ENCODE results near the gene TEAD1. TPM values are rescaled to one million over a fixed set of nuclear protein-coding genes. Genes with fewer than 3 reads are reported as not detected.

Gene TEAD1
- total RNA-seq, 2 donors from 2014 or later: 0.05 to 0.55 TPM

DNA sequence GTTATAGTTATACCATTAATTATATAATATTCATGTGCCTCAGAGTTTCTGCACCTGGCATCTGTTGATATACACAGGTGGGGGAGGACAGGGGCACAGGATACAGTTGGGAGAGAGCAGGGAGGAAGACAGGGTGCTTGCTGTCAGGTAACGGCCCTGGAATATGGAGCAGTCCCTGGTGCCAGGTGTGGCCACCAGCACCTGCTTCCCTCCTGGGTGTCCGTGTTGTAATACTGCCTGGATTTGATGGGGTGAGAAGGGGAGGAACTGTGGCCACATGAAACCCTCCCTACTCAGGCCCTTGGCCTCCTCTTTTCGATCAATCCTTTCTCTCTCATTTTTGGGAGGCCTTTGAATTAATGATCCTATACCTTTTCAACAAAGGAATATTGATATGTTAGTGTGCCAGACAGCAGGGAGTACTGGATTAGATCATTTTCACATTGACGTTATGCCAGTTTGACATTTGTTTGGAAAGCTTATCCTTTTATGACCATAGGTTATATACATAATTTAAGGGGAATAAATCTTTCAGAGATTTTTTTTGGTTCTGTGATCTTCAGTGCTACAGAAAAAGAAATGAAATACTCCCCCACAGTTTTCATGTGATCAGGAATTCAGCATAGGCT, 88.6 kb downstream of the TEAD1 start:
- Mint-ChIP-seq H3K36me3 (ENCODE audit: low read depth) (no peaks in the 10 kb centered on the region), H3K4me3 (no peak overlapping the region), H3K4me1 (no peaks in the 10 kb centered on the region), H3K27ac (no peak overlapping the region), H3K27me3 (peaks cover 52% of the 10 kb centered on the region)
- ATAC-seq: no peak
- H3K9me3 ChIP-seq (ENCODE audit: control insufficient read depth, low read length, poor library complexity, severe bottlenecking): no peaks in the 10 kb centered on the region
- DNase-seq: no peak

- no peaks in the 10 kb centered on the region for H3K9me3 ChIP-seq (ENCODE audit: control insufficient read depth, low read length, poor library complexity, severe bottlenecking)
- no peak for DNase-seq
- Mint-ChIP-seq H3K4me1 (no peaks in the 10 kb centered on the region), H3K27ac (no peak overlapping the region), H3K36me3 (ENCODE audit: low read depth) (no peaks in the 10 kb centered on the region), H3K4me3 (no peak overlapping the region), H3K27me3 (peaks cover 46% of the 10 kb centered on the region)
- no peak for ATAC-seq
Observed at GRCh38 chr11:12764187-12764914, 90.1 kb downstream of the TEAD1 start.

GRCh38 chr11:12765428-12765827, 91.2 kb downstream of the TEAD1 start:
- Mint-ChIP-seq H3K27me3 (peaks cover 46% of the 10 kb centered on the region), H3K4me3 (no peak overlapping the region), H3K4me1 (no peaks in the 10 kb centered on the region), H3K36me3 (ENCODE audit: low read depth) (no peaks in the 10 kb centered on the region), H3K27ac (no peak overlapping the region)
- no peak for DNase-seq
- ATAC-seq: no peak
- H3K9me3 ChIP-seq (ENCODE audit: control insufficient read depth, low read length, poor library complexity, severe bottlenecking): no peaks in the 10 kb centered on the region

DNA sequence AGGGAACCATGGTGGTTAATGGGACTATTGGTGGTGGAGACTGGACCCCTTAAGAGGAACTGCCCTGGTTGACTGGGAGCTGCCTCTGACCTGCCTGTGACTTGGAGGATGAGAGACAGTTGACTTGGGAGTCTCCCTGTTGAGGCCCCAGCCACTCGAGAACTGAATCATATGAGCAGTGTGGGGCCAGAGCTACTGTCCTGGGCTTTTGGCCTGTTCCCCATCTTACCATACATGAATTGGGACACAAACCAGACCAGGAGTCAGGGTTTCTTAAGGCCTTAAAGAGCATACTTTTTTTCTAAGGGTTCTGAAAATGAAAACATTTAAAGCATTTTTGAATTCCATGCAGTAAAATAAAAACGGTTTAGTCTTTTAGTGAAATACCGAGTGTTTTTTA, 92.8 kb downstream of the TEAD1 start:
- H3K9me3 ChIP-seq (ENCODE audit: control insufficient read depth, low read length, poor library complexity, severe bottlenecking): no peaks in the 10 kb centered on the region
- peaks cover 2% of the 10 kb centered on the region for H3K4me1 Mint-ChIP-seq
- H3K27me3 Mint-ChIP-seq: peaks cover 33% of the 10 kb centered on the region
- no peak for DNase-seq
- H3K36me3 Mint-ChIP-seq (ENCODE audit: low read depth): no peaks in the 10 kb centered on the region
- H3K27ac Mint-ChIP-seq: no peak overlapping the region
- no peak for ATAC-seq
- H3K4me3 Mint-ChIP-seq: no peak overlapping the region

GRCh38 chr11:12767577-12767976, 93.4 kb downstream of the TEAD1 start:
- no peaks in the 10 kb centered on the region for H3K9me3 ChIP-seq (ENCODE audit: control insufficient read depth, low read length, poor library complexity, severe bottlenecking)
- Mint-ChIP-seq H3K4me1 (peaks cover 3% of the 10 kb centered on the region), H3K27me3 (peaks cover 30% of the 10 kb centered on the region), H3K27ac (no peak overlapping the region), H3K4me3 (no peak overlapping the region), H3K36me3 (ENCODE audit: low read depth) (no peaks in the 10 kb centered on the region)
- ATAC-seq: no peak
- no peak for DNase-seq

GRCh38 chr11:12768726-12769673, 94.8 kb downstream of the TEAD1 start:
- Mint-ChIP-seq H3K27ac (no peak overlapping the region), H3K36me3 (ENCODE audit: low read depth) (no peaks in the 10 kb centered on the region), H3K4me1 (peaks cover 3% of the 10 kb centered on the region), H3K27me3 (peaks cover 25% of the 10 kb centered on the region), H3K4me3 (no peak overlapping the region)
- DNase-seq (no peak), ATAC-seq (no peak)
- H3K9me3 ChIP-seq (ENCODE audit: control insufficient read depth, low read length, poor library complexity, severe bottlenecking): no peaks in the 10 kb centered on the region

- H3K36me3 Mint-ChIP-seq (ENCODE audit: low read depth): no peaks in the 10 kb centered on the region
- H3K4me3 Mint-ChIP-seq: no peak overlapping the region
- H3K4me1 Mint-ChIP-seq: peaks cover 3% of the 10 kb centered on the region
- no peak for ATAC-seq
- no peak for DNase-seq
- H3K27ac Mint-ChIP-seq: no peak overlapping the region
- no peaks in the 10 kb centered on the region for H3K9me3 ChIP-seq (ENCODE audit: control insufficient read depth, low read length, poor library complexity, severe bottlenecking)
- peaks cover 17% of the 10 kb centered on the region for H3K27me3 Mint-ChIP-seq
Observed at GRCh38 chr11:12769834-12770345, 95.7 kb downstream of the TEAD1 start.

- Mint-ChIP-seq H3K27ac (no peak overlapping the region), H3K27me3 (peaks cover 20% of the 10 kb centered on the region), H3K4me1 (peaks cover 3% of the 10 kb centered on the region), H3K36me3 (ENCODE audit: low read depth) (no peaks in the 10 kb centered on the region), H3K4me3 (no peak overlapping the region)
- ATAC-seq: no peak
- H3K9me3 ChIP-seq (ENCODE audit: control insufficient read depth, low read length, poor library complexity, severe bottlenecking): no peaks in the 10 kb centered on the region
- DNase-seq: no peak
Observed at GRCh38 chr11:12770435-12770834, 96.2 kb downstream of the TEAD1 start.

DNA sequence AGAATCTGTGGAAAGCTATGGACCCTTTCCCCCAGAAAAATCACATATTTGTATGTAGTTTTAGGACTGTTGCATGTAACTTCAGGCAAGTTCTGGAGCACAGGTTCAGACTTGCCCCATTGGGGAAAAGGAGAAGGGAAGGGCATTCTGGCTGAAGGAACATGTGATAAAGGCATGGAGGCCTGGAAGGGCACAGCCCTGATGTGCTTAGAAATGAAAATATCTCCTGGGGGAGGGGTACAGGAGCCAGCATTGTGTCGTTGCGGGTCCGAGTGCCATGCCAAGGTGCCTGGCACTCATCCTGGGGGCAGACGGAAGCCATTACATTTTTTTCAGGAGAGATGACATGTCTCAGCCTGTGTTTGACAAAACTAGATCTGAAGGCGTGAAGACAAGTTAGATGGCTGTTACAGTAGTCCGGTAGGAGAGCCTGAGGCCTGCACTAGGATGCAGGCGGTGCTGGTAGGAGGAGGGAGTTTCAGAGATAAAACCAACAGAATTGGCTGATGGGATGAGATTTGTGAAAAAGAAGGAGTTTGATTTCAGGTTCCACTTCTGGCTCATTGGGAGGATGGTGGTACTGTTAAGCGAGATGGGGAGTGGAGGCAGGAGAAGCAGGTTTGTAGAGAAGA, 96.9 kb downstream of the TEAD1 start:
- Mint-ChIP-seq H3K27ac (no peak overlapping the region), H3K36me3 (ENCODE audit: low read depth) (no peaks in the 10 kb centered on the region), H3K27me3 (peaks cover 27% of the 10 kb centered on the region), H3K4me1 (peaks cover 3% of the 10 kb centered on the region), H3K4me3 (no peak overlapping the region)
- no peak for ATAC-seq
- DNase-seq: no peak
- H3K9me3 ChIP-seq (ENCODE audit: control insufficient read depth, low read length, poor library complexity, severe bottlenecking): no peaks in the 10 kb centered on the region

DNA sequence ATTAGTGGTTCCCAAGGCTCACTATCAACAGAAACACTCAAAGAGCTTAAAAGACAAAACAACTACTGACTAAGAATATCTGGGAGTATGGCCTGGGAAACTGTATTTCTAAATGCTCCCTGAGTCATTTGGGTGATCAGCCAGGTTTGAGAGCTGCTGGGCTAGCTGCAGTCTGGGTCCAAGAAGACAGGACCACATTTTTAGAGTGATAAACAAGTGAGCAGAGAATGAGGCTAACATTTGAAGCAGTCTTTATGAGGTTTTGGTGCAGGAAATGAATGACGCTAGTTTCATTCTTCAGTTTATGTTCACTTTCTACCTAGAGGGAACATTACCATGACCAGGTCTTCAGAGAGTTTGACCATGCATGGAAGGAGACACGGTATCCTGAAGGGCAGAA, 97.7 kb downstream of the TEAD1 start:
- Mint-ChIP-seq H3K27ac (no peak overlapping the region), H3K4me3 (no peak overlapping the region), H3K36me3 (ENCODE audit: low read depth) (no peaks in the 10 kb centered on the region), H3K4me1 (peaks cover 3% of the 10 kb centered on the region), H3K27me3 (peaks cover 23% of the 10 kb centered on the region)
- no peaks in the 10 kb centered on the region for H3K9me3 ChIP-seq (ENCODE audit: control insufficient read depth, low read length, poor library complexity, severe bottlenecking)
- no peak for DNase-seq
- no peak for ATAC-seq

DNA sequence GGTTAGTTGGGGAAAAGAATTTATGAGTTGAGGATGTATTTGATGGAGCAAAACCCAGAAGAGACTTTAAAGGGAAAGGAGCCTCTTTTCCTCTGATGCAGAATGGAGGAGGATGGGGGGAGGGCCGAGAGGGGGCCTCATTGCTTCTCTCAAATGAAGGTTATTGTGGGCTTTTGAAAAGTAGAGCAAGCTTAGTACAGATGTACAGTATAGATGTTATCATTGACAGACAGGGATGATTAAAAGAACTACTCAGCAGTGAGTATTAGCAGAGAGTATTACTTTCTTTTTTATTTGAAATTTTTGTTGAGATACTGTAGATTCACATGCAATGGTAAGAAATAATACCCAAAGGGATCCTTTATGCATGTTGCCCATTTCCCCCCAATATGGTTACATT, 98.1 kb downstream of the TEAD1 start:
- H3K4me1 Mint-ChIP-seq: peaks cover 3% of the 10 kb centered on the region

DNA sequence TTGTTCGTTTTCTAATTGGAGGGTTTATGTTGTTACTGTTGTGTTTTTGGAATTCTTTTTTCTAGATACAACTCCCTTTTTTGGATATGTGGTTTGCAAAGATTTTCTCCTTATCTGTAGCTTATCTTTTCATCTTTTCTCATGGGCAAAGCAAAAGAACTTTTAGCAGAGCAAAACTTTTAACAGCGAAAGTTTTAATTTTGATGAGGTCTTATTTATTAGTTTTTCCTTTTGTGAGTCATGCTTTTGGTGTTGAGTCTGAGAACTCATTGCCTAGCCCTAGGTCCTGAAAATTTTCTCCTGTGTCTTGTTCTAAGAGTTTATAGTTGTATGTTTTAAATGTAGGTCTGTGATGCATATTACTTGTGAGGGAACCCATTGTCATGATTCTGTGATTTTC, 99.4 kb downstream of the TEAD1 start:
- ATAC-seq: no peak
- no peak for DNase-seq
- Mint-ChIP-seq H3K4me1 (peaks cover 3% of the 10 kb centered on the region), H3K4me3 (no peak overlapping the region), H3K27me3 (peaks cover 20% of the 10 kb centered on the region), H3K27ac (no peak overlapping the region), H3K36me3 (ENCODE audit: low read depth) (no peaks in the 10 kb centered on the region)
- no peaks in the 10 kb centered on the region for H3K9me3 ChIP-seq (ENCODE audit: control insufficient read depth, low read length, poor library complexity, severe bottlenecking)

More for the DNA sequence above, 98.1 kb downstream of the TEAD1 start:
- Mint-ChIP-seq H3K4me3 (no peak overlapping the region), H3K27ac (no peak overlapping the region), H3K36me3 (ENCODE audit: low read depth) (no peaks in the 10 kb centered on the region), H3K27me3 (peaks cover 21% of the 10 kb centered on the region)
- ATAC-seq (no peak), DNase-seq (no peak)
- no peaks in the 10 kb centered on the region for H3K9me3 ChIP-seq (ENCODE audit: control insufficient read depth, low read length, poor library complexity, severe bottlenecking)

DNA sequence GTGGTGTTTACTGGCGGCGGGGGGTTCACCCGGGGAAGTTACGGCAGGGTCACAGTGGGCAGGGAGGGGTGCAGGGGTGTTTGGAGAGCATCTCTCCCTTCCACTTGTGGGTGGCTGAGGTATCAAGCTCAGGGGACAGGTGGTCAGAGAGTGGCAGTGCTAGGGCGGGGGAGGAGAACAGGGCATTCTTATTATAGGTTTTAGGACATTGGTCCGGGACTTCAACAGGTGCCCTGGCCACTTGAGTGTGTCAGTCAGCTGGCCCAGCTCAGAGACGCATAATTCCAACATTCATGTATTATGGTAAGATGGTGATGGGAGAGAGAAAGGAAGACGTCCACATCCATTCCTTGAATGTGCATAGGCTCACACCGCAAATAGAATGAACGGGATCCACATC, 101.7 kb downstream of the TEAD1 start:
- H3K9me3 ChIP-seq (ENCODE audit: control insufficient read depth, low read length, poor library complexity, severe bottlenecking): no peaks in the 10 kb centered on the region
- Mint-ChIP-seq H3K36me3 (ENCODE audit: low read depth) (no peaks in the 10 kb centered on the region), H3K4me3 (no peak overlapping the region), H3K27ac (no peak overlapping the region), H3K4me1 (peaks cover 3% of the 10 kb centered on the region), H3K27me3 (peaks cover 32% of the 10 kb centered on the region)
- no peak for ATAC-seq
- DNase-seq: no peak

All from T-helper 17 cell (primary cell).